ENCODE results near the gene PDLIM7. TPM values are rescaled to one million over a fixed set of nuclear protein-coding genes. Genes with fewer than 3 reads are reported as not detected.

The PDLIM7 gene
- total and polyA plus RNA-seq, 2 of the 4 experiments (the other 2 are of a cell fraction) = 70.4 to 534 TPM

- Histone ChIP-seq H3K36me3 (ENCODE audit: control insufficient read depth, insufficient read depth, low read length) (peaks cover 14% of the 10 kb centered on the region), H4K5ac (ENCODE audit: low read depth, low read length) (no peak overlapping the region), H3K9me1 (ENCODE audit: insufficient read depth, low read length) (peaks cover 3% of the 10 kb centered on the region; the same call in 1 of the 2 replicates), H2AFZ (replicated peaks; ENCODE audit: low read length, poor library complexity) (no peak overlapping the region), H3K27me3 (ENCODE audit: control insufficient read depth, insufficient read depth, low read length) (no peaks in the 10 kb centered on the region), H2BK120ac (ENCODE audit: low read depth, low read length) (no peak overlapping the region), H4K8ac (ENCODE audit: low read depth in 2 of 2, low read length in 2 of 2) (no peak overlapping the region), H3K79me1 (ENCODE audit: low read depth in 1 of 2, low read length in 2 of 2) (peaks cover 12 to 29% of the 10 kb centered on the region in 2 experiments), H4K20me1 (ENCODE audit: insufficient read depth, low read length) (peaks cover 22% of the 10 kb centered on the region), H3K4me1 (ENCODE audit: control insufficient read depth, insufficient read depth, low read length) (peaks cover 23% of the 10 kb centered on the region), H2AK5ac (ENCODE audit: low read depth, low read length) (no peak overlapping the region), H2BK5ac (ENCODE audit: low read depth, low read length, poor library complexity, severe bottlenecking) (no peak overlapping the region), H3K56ac (ENCODE audit: extremely low read depth, insufficient read depth, low read length) (no peak overlapping the region), H3K4ac (ENCODE audit: low read depth, low read length) (no peak overlapping the region), H2BK20ac (ENCODE audit: low read depth, low read length) (no peak overlapping the region), H3K4me2 (ENCODE audit: low read depth, low read length) (no peak overlapping the region), H3K4me3 (ENCODE audit: insufficient read depth, low read depth, low read length) (no peak overlapping the region), H2BK15ac (ENCODE audit: low read depth, low read length) (no peak overlapping the region), H3K18ac (ENCODE audit: low read depth, low read length) (no peak overlapping the region), H3K23ac (ENCODE audit: low read depth, low read length) (no peak overlapping the region), H3K14ac (replicated peaks; ENCODE audit: low read depth, low read length) (no peak overlapping the region), H2AK9ac (replicated peaks; ENCODE audit: low read depth, low read length, poor library complexity) (no peak overlapping the region), H4K91ac (ENCODE audit: insufficient read depth, low read depth, low read length) (no peak overlapping the region), H3K9ac (ENCODE audit: low read depth, low read length) (no peak overlapping the region), H3K9me3 (ENCODE audit: control insufficient read depth, insufficient read depth, low read length) (no peaks in the 10 kb centered on the region), H3K27ac (ENCODE audit: insufficient read depth, low read length) (no peak overlapping the region)
- DNase-seq (no peak), ATAC-seq (ENCODE audit: low read depth) (no peak)
- BruUV-seq (replicated peaks) = no TSS peak
- WGBS, 2 experiments (ENCODE audit: extremely low coverage in 2 of 2, insufficient read length in 1 of 2) = 94% methylated on average over 2 of the region's 6 CpGs; no CpG with 5 or more reads in 1 of the 2 experiments
- POLR2A ChIA-PET (ENCODE audit: unreplicated experiment) = interaction anchor here (0.6 kb wide), 1 partner anchor 153 kb away, joined by 3 read pairs; no protein-coding TSS in a partner anchor
- intact Hi-C loops (cut with micrococcal nuclease) (loop anchor here (1.0 to 2.0 kb wide), 5 partner anchors 45 to 385 kb away; partner anchors contain the start of gene MXD3), dilution Hi-C loops (cut with HindIII; ENCODE audit: low sequenced_read_pairs, unreplicated experiment) (no loop called here), in situ Hi-C loops (cut with MboI; ENCODE audit: low sequenced_read_pairs) (no loop called here)
- CTCF ChIA-PET = interaction anchor here (0.6 to 1.5 kb wide), 3 partner anchors 24 to 402 kb away, joined by 3 to 6 read pairs (median 3); no protein-coding TSS in a partner anchor
- TF ChIP-seq ELK1 (IDR thresholded peaks at IDR 0.05; ENCODE audit: borderline replicate concordance, low read depth, low read length) (no peak), NFE2L2 (IDR thresholded peaks at IDR 0.05; ENCODE audit: low read depth, low read length) (no peak), RAD21 (IDR thresholded peaks at IDR 0.05; ENCODE audit: low read length) (no peak), MAZ (IDR thresholded peaks at IDR 0.05; ENCODE audit: borderline replicate concordance, low read depth, low read length) (no peak), RCOR1 (IDR thresholded peaks at IDR 0.05; ENCODE audit: insufficient replicate concordance, low read length) (no peak), CHD1 (IDR thresholded peaks at IDR 0.05; ENCODE audit: low read depth, low read length) (no peak), MXI1 (IDR thresholded peaks at IDR 0.05; ENCODE audit: borderline replicate concordance, low read depth, low read length) (no peak)
These were observed 2.4 kb upstream of the PDLIM7 start for GRCh38 chr5:177499842-177500241.

Data from IMR-90 (cell line).